ENCODE results near the gene JUN.

- TF ChIP-seq ZNF777 (tag by site-specific recombination; IDR thresholded peaks at IDR 0.05; ENCODE audit: borderline replicate concordance) (no peak), ZNF416 (tag by site-specific recombination; IDR thresholded peaks at IDR 0.05) (no peak), YY1 (tag by site-specific recombination; IDR thresholded peaks at IDR 0.05) (no peak), ZNF629 (tag by site-specific recombination; IDR thresholded peaks at IDR 0.05) (no peak)
Observed at GRCh38 chr1:58754683-58755467, 29.0 kb downstream of the JUN start.
